ENCODE results near the gene NRCAM. TPM values are rescaled to one million over a fixed set of nuclear protein-coding genes. Genes with fewer than 3 reads are reported as not detected.
"Not testable (repeated sequence)": the region's sequence is repeated elsewhere in the genome, so short reads cannot be mapped to it uniquely, and the experiment has no call there.

Gene NRCAM
- total RNA-seq (2022) (1.1 and 1.2 TPM in 2 replicates), Bru-seq, nascent RNA (percentile 30 among the genes with signal in this experiment), BruChase-seq, experiment 1, labeled RNA remaining after a 6-hour chase (percentile 27 among the genes with signal in this experiment), BruChase-seq, experiment 2, labeled RNA remaining after a 2-hour chase (percentile 30 among the genes with signal in this experiment)
- long read RNA-seq, partial matches to known transcripts, result 0 of 2 reads
- long read RNA-seq, other reads (novel, unspliced or antisense), result 2 of 2 reads

GRCh38 chr7:108455998-108456677 is at the start of gene NRCAM:
TSS of gene NRCAM (minus strand) at chr7:108456436. CDS start at chr7:108240064, 216,372 bp downstream.
- Mint-ChIP-seq H3K4me1 (ENCODE audit: insufficient read depth, unreplicated experiment) (no peaks in the 10 kb centered on the region), H3K27me3 (ENCODE audit: insufficient read depth, unreplicated experiment) (peaks cover 50% of the 10 kb centered on the region), H3K36me3 (ENCODE audit: insufficient read depth, unreplicated experiment) (no peaks in the 10 kb centered on the region), H3K4me3 (ENCODE audit: unreplicated experiment) (peak within 1 kb of the TSS; percentile 65), H3K27ac (ENCODE audit: low read depth, unreplicated experiment) (no peak within 1 kb of the TSS), H3K9me3 (ENCODE audit: unreplicated experiment) (no peaks in the 10 kb centered on the region)
- ChIA-PET POLR2A (interaction anchor here (0.6 kb wide), 1 partner anchor 10 kb away, joined by 3 read pairs; no protein-coding TSS in a partner anchor), CTCF (interaction anchor here (1.1 kb wide), 1 partner anchor 23 kb away, joined by 3 read pairs; no protein-coding TSS in a partner anchor)
- intact Hi-C loops (cut with micrococcal nuclease), result no loop called here
- BruUV-seq (replicated peaks), result no TSS peak
- TF ChIP-seq CTCF (IDR thresholded peaks at IDR 0.05; ENCODE audit: unreplicated experiment), result no peak
- peak; percentile 40 for DNase-seq (ENCODE audit: unreplicated experiment)

GRCh38 chr7:108504576-108504975 is 48.3 kb upstream of the NRCAM start:
- POLR2A ChIA-PET; H3K9me3 Mint-ChIP-seq (ENCODE audit: unreplicated experiment); DNase-seq (ENCODE audit: unreplicated experiment); H3K27ac Mint-ChIP-seq (ENCODE audit: low read depth, unreplicated experiment); H3K27me3 Mint-ChIP-seq (ENCODE audit: insufficient read depth, unreplicated experiment); intact Hi-C loops (cut with micrococcal nuclease); H3K4me3 Mint-ChIP-seq (ENCODE audit: unreplicated experiment); BruUV-seq (replicated peaks): not testable (repeated sequence)
- peaks cover 10% of the 10 kb centered on the region for H3K4me1 Mint-ChIP-seq (ENCODE audit: insufficient read depth, unreplicated experiment)
- CTCF ChIA-PET, result interaction anchor here (0.7 kb wide), 1 partner anchor 26 kb away, joined by 4 read pairs; no protein-coding TSS in a partner anchor
- peaks cover 44% of the 10 kb centered on the region for H3K36me3 Mint-ChIP-seq (ENCODE audit: insufficient read depth, unreplicated experiment)

GRCh38 chr7:108503112-108504026 is 47.1 kb upstream of the NRCAM start:
- ChIA-PET CTCF (interaction anchor here (0.5 to 1.1 kb wide), 5 partner anchors 9 to 326 kb away, joined by 3 to 4 read pairs (median 3); no protein-coding TSS in a partner anchor), POLR2A (no interaction called here)
- intact Hi-C loops (cut with micrococcal nuclease), result no loop called here
- no peak for TF ChIP-seq CTCF (IDR thresholded peaks at IDR 0.05; ENCODE audit: unreplicated experiment)
- no TSS peak for BruUV-seq (replicated peaks)
- Mint-ChIP-seq H3K36me3 (ENCODE audit: insufficient read depth, unreplicated experiment) (peaks cover 56% of the 10 kb centered on the region), H3K4me1 (ENCODE audit: insufficient read depth, unreplicated experiment) (peaks cover 10% of the 10 kb centered on the region), H3K27me3 (ENCODE audit: insufficient read depth, unreplicated experiment) (no peaks in the 10 kb centered on the region), H3K27ac (ENCODE audit: low read depth, unreplicated experiment) (no peak overlapping the region), H3K9me3 (ENCODE audit: unreplicated experiment) (no peaks in the 10 kb centered on the region), H3K4me3 (ENCODE audit: unreplicated experiment) (no peak overlapping the region)
- no peak for DNase-seq (ENCODE audit: unreplicated experiment)

GRCh38 chr7:108499566-108499965 is 43.3 kb upstream of the NRCAM start:
- Mint-ChIP-seq H3K27ac (ENCODE audit: low read depth, unreplicated experiment) (peak overlapping the region; percentile 4), H3K4me3 (ENCODE audit: unreplicated experiment) (no peak overlapping the region), H3K4me1 (ENCODE audit: insufficient read depth, unreplicated experiment) (peaks cover 10% of the 10 kb centered on the region), H3K9me3 (ENCODE audit: unreplicated experiment) (no peaks in the 10 kb centered on the region), H3K27me3 (ENCODE audit: insufficient read depth, unreplicated experiment) (no peaks in the 10 kb centered on the region), H3K36me3 (ENCODE audit: insufficient read depth, unreplicated experiment) (peaks cover 54% of the 10 kb centered on the region)
- DNase-seq (ENCODE audit: unreplicated experiment), result no peak
- intact Hi-C loops (cut with micrococcal nuclease), result no loop called here
- CTCF ChIA-PET, result no interaction called here
- BruUV-seq (replicated peaks), result no TSS peak
- no peak for TF ChIP-seq CTCF (IDR thresholded peaks at IDR 0.05; ENCODE audit: unreplicated experiment)
- POLR2A ChIA-PET, result no interaction called here

Measured in MCF 10A (cell line).